HepG2 (cell line): ENCODE measurements around the gene MLLT10. TPM values are rescaled to one million over a fixed set of nuclear protein-coding genes. Genes with fewer than 3 reads are reported as not detected.

ENCODE experiments used
- CAMTA2 ChIP-seq: sonication (generic); formaldehyde crosslinking; IDR thresholded peaks from 2 replicates; pipeline ENCODE4 v1.4.0; 2020; ENCODE audit warnings: mild to moderate bottlenecking, missing genetic modification reagents, borderline replicate concordance
- MZF1 ChIP-seq: sonication (generic); formaldehyde crosslinking; IDR thresholded peaks from 2 replicates; pipeline ENCODE4 v1.8.1; 2023; ENCODE audit warnings: mild to moderate bottlenecking, missing genetic modification reagents, borderline replicate concordance
- SALL1 ChIP-seq: sonication (generic); formaldehyde crosslinking; IDR thresholded peaks from 2 replicates; pipeline ENCODE4 v1.8.0; 2022; ENCODE audit warnings: mild to moderate bottlenecking, missing genetic modification reagents
- ZBTB7B ChIP-seq: sonication (generic); formaldehyde crosslinking; IDR thresholded peaks from 2 replicates; pipeline ENCODE4 v1.4.0; 2020; ENCODE audit warnings: missing genetic modification reagents
- ZHX2 ChIP-seq, 2 experiments: sonication (generic) in 1 of 2; formaldehyde crosslinking in 1 of 2; IDR thresholded peaks; 2 replicates each; pipeline versions ENCODE4 v1.6.1 to v1.9.0; 2014 to 2022; ENCODE audit warnings: antibody characterized with exemption in 1 of 2, borderline replicate concordance in 1 of 2, inconsistent platforms in 1 of 2, low read depth in 1 of 2, missing genetic modification reagents in 1 of 2
- ZNF20 ChIP-seq: sonication (generic); formaldehyde crosslinking; IDR thresholded peaks from 2 replicates; pipeline ENCODE4 v1.4.0; 2020; ENCODE audit warnings: mild to moderate bottlenecking, moderate library complexity, missing genetic modification reagents
- ZSCAN21 ChIP-seq: sonication (generic); formaldehyde crosslinking; IDR thresholded peaks from 2 replicates; pipeline ENCODE4 v1.8.0; 2022; ENCODE audit warnings: mild to moderate bottlenecking, missing genetic modification reagents, moderate library complexity, borderline replicate concordance
- polyA plus RNA-seq, 8 experiments: library from polyadenylated mRNA; depleted of rRNA in 3 of 8; stranded (reverse) in 7 of 8; unstranded in 1 of 8; fragments of >200 nt; fragmentation: Illumina TruSeq in 4 of 8; extraction: Trizol in 4 of 8; gene quantifications; 2 replicates each; pipeline versions ENCODE4 v1.2.1 to v1.2.3, GENCODE V29; 2011 to 2016; ENCODE audit warnings: low read depth in 4 of 8, missing spikeins in 1 of 8, mixed read lengths in 1 of 8; ENCODE audit not compliant: insufficient read depth in 1 of 8
- total RNA-seq, 5 experiments: library from RNA; depleted of rRNA; stranded (reverse); fragments of >200 nt; fragmentation: Illumina TruSeq; extraction: Trizol; gene quantifications; 2 replicates each; pipeline ENCODE4 v1.2.3, GENCODE V29; 2016; ENCODE audit warnings: low read depth in 1 of 5
- TF ChIP-seq, protein P1 (sequence below): sonication (generic); formaldehyde crosslinking; IDR thresholded peaks from 2 replicates; pipeline ENCODE4 v1.5.0; 2020; ENCODE audit warnings: missing genetic modification reagents, mild to moderate bottlenecking, borderline replicate concordance
- TF ChIP-seq, protein P2 (sequence below): sonication (generic); formaldehyde crosslinking; IDR thresholded peaks from 2 replicates; pipeline ENCODE4 v1.4.0; 2020; ENCODE audit warnings: mild to moderate bottlenecking, missing genetic modification reagents

Gene MLLT10
- total and polyA plus RNA-seq, 2 of the 13 experiments (the other 11 are each of a cell fraction or from before 2014, with no cell fraction given): 51.3 to 84.1 TPM

- TF ChIP-seq ZSCAN21 (CRISPR knock-in tag): no peak
- TF ChIP-seq MZF1 (CRISPR knock-in tag): no peak
- TF ChIP-seq, protein P1, sequence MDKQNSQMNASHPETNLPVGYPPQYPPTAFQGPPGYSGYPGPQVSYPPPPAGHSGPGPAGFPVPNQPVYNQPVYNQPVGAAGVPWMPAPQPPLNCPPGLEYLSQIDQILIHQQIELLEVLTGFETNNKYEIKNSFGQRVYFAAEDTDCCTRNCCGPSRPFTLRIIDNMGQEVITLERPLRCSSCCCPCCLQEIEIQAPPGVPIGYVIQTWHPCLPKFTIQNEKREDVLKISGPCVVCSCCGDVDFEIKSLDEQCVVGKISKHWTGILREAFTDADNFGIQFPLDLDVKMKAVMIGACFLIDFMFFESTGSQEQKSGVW (CRISPR knock-in tag): no peak
- TF ChIP-seq SALL1: peak; percentile 55
- no peak; the same call in 1 of the 2 replicates for TF ChIP-seq ZHX2 (IDR thresholded peaks at IDR 0.05; ENCODE audit: low read depth)
- TF ChIP-seq ZHX2 (CRISPR knock-in tag; IDR thresholded peaks at IDR 0.05; ENCODE audit: borderline replicate concordance): 0 out of 2 replicates have a peak, but pooled peaks have one; percentile 59
- TF ChIP-seq ZNF20 (CRISPR knock-in tag): no peak
- TF ChIP-seq CAMTA2 (CRISPR knock-in tag): peak; percentile 40; the same call in 1 of the 2 replicates
- no peak for TF ChIP-seq ZBTB7B (CRISPR knock-in tag)
- TF ChIP-seq, protein P2, sequence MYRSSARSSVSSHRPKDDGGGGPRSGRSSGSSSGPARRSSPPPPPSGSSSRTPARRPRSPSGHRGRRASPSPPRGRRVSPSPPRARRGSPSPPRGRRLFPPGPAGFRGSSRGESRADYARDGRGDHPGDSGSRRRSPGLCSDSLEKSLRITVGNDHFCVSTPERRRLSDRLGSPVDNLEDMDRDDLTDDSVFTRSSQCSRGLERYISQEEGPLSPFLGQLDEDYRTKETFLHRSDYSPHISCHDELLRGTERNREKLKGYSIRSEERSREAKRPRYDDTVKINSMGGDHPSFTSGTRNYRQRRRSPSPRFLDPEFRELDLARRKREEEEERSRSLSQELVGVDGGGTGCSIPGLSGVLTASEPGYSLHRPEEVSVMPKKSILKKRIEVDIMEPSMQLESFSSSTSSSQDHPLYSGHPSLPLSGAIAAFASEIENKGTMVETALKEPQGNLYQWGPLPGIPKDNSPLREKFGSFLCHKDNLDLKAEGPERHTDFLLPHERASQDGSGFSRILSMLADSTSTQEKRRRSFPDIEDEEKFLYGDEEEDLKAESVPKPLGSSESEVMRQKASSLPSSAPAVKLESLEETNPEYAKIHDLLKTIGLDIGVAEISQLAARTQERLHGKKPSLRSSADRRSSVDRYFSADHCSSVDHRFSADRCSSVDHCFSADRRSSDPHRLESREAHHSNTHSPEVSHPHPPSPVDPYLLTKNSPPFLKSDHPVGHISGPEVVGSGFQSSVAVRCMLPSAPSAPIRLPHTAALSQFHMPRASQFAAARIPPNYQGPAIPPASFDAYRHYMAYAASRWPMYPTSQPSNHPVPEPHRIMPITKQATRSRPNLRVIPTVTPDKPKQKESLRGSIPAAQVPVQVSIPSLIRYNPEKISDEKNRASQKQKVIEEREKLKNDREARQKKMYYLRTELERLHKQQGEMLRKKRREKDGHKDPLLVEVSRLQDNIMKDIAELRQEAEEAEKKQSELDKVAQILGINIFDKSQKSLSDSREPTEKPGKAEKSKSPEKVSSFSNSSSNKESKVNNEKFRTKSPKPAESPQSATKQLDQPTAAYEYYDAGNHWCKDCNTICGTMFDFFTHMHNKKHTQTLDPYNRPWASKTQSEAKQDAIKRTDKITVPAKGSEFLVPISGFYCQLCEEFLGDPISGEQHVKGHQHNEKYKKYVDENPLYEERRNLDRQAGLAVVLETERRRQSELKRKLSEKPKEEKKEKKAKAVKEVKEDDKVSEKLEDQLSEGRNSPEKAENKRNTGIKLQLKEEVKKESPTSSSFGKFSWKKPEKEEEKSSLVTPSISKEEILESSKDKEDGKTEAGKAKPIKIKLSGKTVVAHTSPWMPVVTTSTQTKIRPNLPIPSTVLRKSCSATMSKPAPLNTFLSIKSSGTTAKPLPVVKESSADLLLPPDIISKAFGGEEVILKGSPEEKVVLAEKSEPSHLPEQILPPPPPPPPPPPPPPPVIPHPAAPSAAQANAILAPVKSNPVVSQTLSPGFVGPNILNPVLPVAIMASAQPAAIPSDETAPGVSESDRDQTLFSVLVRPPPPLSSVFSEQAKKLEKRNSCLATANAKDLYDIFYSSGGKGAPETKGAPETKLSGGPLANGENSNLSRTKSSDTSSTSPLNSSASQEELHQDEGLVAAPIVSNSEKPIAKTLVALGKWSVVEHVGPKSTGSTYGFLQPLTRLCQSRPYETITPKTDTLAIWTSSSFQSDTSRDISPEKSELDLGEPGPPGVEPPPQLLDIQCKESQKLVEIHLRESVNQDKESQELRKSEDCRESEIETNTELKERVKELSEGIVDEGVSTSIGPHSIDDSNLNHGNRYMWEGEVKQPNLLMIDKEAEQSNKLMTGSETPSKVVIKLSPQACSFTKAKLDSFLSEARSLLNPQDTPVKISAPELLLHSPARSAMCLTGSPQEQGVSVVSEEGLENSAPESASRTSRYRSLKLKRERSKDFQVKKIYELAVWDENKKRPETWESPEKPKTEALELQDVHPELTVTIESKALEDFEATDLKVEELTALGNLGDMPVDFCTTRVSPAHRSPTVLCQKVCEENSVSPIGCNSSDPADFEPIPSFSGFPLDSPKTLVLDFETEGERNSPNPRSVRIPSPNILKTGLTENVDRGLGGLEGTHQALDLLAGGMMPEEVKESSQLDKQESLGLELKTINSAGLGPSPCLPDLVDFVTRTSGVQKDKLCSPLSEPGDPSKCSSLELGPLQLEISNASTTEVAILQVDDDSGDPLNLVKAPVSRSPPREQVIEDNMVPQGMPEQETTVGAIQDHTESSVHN (CRISPR knock-in tag): no peak
These were observed 16.6 kb upstream of the MLLT10 start (continued) for GRCh38 chr10:21517134-21518031.
